HG02981 (cell line): ENCODE data around the gene HNRNPA3.
"Not testable (repeated sequence)": the region's sequence is repeated elsewhere in the genome, so short reads cannot be mapped to it uniquely, and the experiment has no call there.

ENCODE experiments used
- ATAC-seq: cut with Tn5 transposase; IDR thresholded peaks from one replicate; pipeline ENCODE4 v1.9.1; 2021; ENCODE audit warnings: mild to moderate bottlenecking, moderate library complexity; ENCODE audit not compliant: unreplicated experiment

The HNRNPA3 gene

DNA sequence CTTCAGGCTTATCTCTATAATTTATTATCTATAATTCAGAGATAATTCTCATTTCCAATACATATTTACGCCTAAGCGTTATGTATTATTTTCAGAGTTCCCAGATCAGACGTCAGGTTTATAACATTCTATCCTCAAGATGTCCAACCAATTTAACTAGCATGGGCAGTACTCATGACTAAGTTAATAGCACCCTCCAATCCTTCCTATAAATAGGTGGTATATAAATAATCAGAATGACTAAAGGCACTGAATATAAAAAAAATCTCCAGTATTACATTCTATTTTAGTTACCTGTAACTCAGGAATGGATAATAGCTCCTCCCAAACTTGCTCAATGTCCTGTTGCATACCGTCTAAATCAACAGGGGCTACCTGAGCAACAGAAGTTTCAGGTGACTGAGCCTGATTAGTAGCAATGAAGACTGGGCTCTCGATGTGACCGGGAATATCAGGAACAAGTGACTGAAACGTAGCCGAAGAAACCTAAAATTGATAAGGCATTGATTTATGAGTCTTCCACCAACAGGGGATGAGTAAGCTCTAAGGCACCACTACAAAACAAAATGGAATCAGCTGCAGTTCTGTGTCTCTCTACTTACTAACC, 19.6 kb downstream of the HNRNPA3 start:
- no peak for ATAC-seq

DNA sequence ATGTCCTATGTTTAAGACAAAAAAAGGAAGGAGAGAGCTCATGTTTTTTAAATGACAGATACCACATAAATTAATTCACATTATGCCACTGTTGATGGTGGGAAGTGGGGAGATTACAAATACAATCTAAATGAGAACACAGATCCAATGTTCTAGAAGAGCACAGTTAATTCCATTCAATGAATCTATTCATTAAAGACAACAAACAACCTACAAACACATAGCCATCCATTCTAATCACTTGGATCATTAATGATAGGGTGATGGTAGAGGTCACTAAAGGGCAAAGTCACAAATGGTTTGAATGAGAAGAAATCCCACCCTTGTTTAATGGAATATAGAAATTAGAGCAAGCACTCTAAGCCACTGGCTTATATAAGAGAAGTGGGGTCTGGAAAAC, 21.7 kb downstream of the HNRNPA3 start:
- no peak for ATAC-seq

GRCh38 chr2:177235855-177236437, 23.4 kb downstream of the HNRNPA3 start:
- ATAC-seq = no peak

GRCh38 chr2:177237932-177238331, 25.3 kb downstream of the HNRNPA3 start:
- ATAC-seq = no peak

DNA sequence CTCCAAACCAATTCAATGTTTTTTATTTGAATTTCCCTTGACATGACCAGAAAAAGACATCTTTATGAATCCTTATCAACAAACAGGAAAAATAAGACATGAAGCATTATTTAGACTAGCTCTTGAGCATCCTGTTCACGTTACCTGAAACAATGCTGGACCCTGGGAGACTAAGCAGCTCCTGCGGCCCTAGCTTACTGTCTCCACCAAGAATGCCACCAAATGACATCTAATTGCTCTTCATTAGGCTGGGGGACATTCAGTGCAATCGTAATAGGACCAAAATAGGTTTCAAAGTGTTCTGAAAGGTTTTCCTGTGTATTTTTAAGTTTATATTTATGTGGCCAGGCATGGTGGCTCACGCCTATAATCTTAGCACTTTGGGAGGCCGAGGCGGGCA, 26.5 kb downstream of the HNRNPA3 start:
- ATAC-seq = no peak

DNA sequence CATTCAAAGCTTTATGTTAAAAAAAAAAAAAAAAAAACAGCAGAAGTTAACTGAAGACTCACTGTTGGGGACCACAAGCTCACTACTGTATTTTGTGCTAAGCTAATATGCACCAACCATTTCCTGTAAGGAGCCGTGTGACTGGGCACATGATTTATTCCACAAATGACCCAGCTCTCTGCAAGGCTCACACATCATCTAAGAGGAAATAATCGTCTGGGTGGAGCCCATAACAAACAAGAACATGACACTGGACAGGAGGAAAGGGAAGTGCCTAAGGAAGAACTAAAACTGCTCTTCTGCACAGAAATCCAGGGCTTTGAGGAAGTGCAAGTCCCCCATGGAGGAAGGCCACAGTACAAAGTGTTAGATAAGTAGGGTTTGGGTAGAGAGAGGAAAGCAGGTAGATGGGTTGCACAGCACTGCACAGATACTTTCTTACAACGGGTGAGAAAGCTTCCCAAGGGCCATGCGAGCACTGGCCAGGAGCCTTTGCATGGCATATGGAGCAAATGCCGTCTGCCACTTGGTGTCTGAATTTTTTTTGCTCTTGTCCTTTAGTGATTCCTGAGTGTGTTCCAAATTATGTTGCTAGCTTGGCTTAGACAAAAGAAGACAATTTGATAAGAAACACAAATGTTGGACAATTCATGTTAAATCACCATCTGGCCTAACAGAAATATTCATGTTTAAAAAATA, 27.5 kb downstream of the HNRNPA3 start:
- peak; percentile 58 for ATAC-seq

DNA sequence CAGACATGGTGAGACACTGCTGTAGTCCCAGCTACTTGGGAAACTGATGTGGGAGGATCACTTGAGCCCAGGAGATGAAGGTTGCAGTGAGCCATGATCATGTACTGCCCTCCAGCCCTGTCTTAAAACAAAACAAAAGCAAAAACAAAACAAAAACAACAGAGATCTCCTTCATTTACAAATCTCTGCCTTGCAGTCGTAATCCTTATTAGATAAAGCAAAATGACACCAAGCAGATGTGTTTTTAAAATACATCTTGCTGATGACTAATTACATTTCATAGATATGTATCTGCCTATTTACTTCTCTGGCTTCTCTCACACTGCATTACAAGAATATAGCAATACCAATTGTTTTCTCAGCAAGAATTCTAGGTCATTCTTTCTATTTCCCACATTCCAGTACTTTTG, 29.1 kb downstream of the HNRNPA3 start:
- no peak for ATAC-seq

GRCh38 chr2:177242121-177242987, 29.8 kb downstream of the HNRNPA3 start:
- no peak for ATAC-seq

DNA sequence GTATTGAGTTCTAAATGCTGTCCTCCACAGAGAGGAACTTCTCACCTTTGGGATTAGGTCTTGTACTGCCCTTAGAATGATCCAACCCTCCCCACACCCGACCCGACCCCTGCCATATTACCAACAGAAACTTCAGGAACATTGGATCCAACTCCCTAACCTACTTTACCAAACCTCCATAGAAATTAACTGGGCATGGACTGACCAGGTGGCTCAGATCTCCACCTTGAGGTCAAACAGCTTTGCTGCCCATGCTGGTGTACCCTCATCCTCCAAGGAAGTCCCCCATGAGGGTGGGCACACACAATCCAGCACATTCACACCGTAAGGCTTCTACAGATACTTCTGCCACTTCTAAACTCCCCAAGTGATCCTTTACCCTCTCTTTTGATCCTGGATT, 30.5 kb downstream of the HNRNPA3 start:
- no peak for ATAC-seq

DNA sequence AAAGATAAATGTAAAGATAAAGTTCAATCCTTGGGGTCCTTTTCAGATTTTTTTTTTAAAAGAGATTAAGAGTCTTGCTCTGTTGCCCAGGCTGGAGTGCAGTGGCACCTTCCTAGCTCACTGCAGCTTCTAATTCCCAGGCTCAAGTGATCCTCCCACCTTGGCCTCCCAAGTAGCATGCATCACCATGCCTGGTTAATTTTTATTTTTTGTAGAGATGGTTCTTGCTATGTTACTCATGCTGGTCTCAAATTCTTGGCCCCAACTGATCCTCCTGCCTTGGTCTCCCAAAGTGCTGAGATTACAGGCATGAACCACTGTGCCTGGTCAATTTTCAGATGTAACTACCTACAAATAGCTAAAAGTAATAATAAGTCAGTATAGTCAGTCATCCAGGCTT, 30.9 kb downstream of the HNRNPA3 start:
- ATAC-seq = no peak

- no peak for ATAC-seq
These were observed 31.7 kb downstream of the HNRNPA3 start for GRCh38 chr2:177244244-177244771.

GRCh38 chr2:177245010-177245422, 32.4 kb downstream of the HNRNPA3 start:
- ATAC-seq = no peak

DNA sequence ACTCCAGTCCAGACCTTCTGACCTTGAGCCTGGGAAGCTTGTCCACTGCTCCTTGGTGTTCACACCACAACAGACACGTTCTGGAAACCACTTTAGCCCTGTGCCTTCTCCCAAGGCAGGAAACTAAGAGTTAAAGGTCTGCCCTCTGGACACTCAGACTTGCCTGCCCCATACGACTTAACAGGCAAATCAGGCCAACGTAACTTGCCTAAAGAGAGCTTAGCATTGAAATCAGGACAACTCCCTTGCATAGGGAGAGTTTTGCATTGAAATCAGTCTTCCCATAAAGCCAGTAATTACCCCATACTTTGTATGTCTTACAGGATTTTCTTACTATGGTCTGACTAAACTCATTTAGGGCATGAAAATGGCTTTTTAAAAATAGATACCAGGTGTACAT, 33.4 kb downstream of the HNRNPA3 start:
- ATAC-seq = no peak

DNA sequence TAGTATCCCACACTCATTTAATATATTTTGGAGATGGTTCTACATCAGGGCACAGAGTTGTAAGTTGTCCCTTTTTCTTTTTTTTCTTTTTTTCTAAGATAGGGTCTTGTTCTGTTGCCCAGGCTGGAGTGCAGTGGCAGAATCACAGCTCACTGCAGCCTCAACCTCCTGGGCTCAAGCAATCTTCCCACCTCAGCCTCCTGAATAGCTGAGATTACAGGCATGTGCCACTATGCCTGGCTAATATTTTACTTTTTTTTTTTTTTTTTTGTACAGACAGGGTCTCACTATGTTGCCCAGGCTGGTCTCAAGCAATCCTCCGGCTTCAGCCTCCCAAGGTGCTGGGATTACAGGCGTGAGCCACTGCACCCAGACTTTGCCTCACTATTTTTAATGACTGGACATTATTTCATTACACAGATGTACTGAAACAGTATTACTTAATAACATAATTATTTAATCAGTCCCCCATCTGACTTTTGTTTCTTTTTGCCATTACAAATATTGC, 34.0 kb downstream of the HNRNPA3 start:
- not testable (repeated sequence) for ATAC-seq

DNA sequence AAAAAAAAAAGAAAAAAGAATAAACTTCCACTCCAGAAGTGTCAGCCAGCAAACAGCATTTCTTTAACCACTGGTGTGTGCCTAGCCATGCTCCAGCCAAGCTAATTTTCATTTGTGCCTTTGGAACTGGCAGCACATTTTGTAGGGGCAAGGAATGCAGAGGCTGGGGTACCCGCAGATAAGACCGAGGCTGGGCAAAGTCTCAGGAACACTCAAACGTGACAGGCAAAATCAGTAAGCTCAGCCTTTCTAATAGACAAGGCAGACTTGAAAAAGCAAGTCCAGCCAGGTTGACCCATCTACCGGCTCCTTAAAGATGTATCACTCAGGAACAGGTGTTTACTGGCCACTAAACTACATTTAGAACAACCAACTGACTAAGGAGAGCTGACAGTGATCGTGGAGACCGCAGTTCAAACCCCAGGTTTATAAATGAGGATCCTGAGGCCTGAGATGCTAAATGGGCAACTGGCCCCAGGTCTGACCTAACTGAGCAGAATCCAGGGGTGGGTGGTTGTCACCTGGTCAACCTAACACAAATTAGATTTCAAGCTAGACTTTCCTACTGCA, 35.2 kb downstream of the HNRNPA3 start:
- ATAC-seq = no peak

DNA sequence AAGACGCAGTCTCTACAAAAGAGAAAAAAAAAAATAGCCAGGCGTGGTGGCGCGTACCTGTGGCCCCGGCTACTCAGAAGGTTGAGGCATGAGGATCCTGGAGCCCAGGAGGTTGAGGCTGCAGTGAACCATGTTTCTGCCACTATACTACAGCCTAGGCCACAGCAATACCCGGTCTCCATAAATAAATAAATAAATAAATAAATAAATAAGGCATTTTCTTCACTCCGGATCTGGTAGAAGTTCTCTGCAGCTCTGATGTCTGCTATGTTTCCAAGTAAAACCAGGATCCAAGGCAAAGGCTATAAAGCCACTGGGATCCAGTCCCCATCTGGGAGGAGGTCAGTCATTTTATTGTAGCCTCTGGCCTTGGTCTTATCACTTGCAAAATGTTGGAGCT, 36.4 kb downstream of the HNRNPA3 start:
- ATAC-seq = no peak

- ATAC-seq = no peak
These were observed 37.9 kb downstream of the HNRNPA3 start for GRCh38 chr2:177250461-177250860.

DNA sequence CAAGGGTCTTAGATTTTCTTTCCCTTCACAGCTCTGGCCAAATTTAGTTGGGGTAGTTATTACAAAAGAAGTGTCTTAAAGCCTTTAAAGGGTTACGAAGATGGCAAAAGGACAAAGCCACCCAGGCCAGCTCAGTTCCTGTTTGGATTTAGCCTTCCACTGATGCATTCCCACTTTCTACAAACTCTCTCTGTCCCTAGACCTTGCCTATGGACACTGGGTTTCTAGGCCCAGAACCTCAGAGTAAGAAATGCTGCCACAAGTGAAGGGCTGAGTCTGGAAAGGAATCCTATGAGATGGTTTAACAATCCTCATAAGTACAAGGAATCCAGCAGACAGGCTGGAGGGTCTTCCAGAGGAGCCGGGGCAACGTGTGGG, 38.6 kb downstream of the HNRNPA3 start:
- no peak for ATAC-seq

GRCh38 chr2:177252808-177253531, 40.4 kb downstream of the HNRNPA3 start:
- no peak for ATAC-seq

GRCh38 chr2:177253704-177254103, 41.1 kb downstream of the HNRNPA3 start:
- no peak for ATAC-seq
